GM12874 (cell line): Measurements from ENCODE around the gene LARGE1.

ENCODE experiments used
- CTCF ChIP-seq: IDR thresholded peaks from 2 replicates; pipeline ENCODE4 v1.5.1; 2011; ENCODE audit warnings: low read depth, mild to moderate bottlenecking, control low read depth, low read length, moderate library complexity; ENCODE audit not compliant: insufficient read depth

LARGE1 gene

GRCh38 chr22:33573479-33573878, 346.8 kb downstream of the LARGE1 start:
- TF ChIP-seq CTCF, result no peak

- no peak for TF ChIP-seq CTCF
Measured at GRCh38 chr22:33572086-33572485, 348.2 kb downstream of the LARGE1 start.

- TF ChIP-seq CTCF, result no peak
Measured at GRCh38 chr22:33570110-33570509, 350.2 kb downstream of the LARGE1 start.

GRCh38 chr22:33569559-33569958, 350.7 kb downstream of the LARGE1 start:
- TF ChIP-seq CTCF, result no peak

- TF ChIP-seq CTCF, result no peak
Measured at GRCh38 chr22:33569018-33569417, 351.3 kb downstream of the LARGE1 start.

- TF ChIP-seq CTCF, result no peak
Measured at GRCh38 chr22:33565580-33565995, 354.7 kb downstream of the LARGE1 start.

GRCh38 chr22:33564683-33565082, 355.6 kb downstream of the LARGE1 start:
- no peak for TF ChIP-seq CTCF

- no peak for TF ChIP-seq CTCF
Measured at GRCh38 chr22:33563220-33563964, 356.9 kb downstream of the LARGE1 start.
